Hematopoietic multipotent progenitor cell treated with erythropoietin and hydrocortisone succinate and interleukin-3 and kit ligand, for 4 days (in vitro differentiated cells): Measurements from ENCODE around the gene SPTB.
"Not testable (repeated sequence)": the region's sequence is repeated elsewhere in the genome, so short reads cannot be mapped to it uniquely, and the experiment has no call there.

Experiments
- DNase-seq: peaks from one replicate; pipeline ENCODE4 v3.0.0-alpha.2; 2015

The SPTB gene

GRCh38 chr14:64815257-64815656 is 64.5 kb downstream of the SPTB start:
- DNase-seq: no peak

DNA sequence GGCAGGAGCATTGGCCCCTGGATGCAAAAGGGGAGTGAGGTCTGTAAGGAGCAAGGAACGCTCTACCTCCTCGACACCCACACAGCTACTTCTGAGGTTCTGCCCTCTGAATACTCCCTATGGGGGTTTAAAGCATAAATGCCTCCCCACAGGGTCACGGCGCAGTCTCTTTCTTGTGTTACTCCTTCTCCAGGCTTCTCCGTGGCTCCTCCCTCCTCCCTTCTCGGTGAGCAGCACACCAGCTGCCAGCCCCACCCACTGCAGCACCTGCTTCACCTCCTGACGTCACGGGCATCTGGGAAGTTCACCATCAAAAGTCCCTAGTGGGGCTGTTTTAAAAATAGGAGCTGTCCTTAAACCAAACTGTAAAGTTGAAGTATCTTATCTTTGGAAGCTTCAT is 67.3 kb downstream of the SPTB start:
- no peak for DNase-seq

DNA sequence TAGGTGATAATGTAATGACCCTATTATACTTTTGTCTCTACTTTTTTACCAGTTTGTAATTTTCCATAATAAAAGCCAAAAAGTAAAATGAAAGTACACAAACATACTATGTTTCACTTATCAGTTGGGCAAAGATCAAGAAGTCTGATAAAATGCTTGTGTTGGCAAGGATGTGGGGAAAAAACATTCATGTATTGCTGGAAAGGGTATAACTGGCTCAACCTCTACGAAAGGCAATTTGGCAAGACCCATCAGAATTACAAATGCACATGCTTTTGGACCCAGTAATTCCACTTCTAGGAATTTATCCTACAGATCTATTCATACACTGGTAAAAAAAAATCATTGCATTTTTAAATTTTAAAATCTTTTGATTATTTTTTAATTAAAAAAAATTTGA is 68.0 kb downstream of the SPTB start:
- DNase-seq: no peak

DNA sequence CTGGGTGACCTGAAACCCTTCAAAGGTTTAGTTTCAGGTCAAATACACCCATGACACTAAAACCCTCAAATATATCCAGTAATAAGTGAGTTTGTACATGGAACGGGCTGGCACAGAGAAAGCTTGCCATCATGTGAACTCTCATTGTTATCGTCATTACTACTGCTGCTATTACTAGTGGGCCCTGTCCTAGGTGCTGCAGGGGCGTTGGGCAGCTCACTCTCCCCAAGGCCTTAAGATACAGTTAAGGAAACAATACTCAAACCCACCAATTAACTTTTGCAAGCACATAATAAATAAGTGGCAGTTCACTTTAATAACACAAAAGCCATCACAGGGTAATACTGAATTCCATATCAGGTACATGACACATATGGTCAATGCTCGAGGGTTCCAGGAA is 71.3 kb downstream of the SPTB start:
- no peak for DNase-seq

DNA sequence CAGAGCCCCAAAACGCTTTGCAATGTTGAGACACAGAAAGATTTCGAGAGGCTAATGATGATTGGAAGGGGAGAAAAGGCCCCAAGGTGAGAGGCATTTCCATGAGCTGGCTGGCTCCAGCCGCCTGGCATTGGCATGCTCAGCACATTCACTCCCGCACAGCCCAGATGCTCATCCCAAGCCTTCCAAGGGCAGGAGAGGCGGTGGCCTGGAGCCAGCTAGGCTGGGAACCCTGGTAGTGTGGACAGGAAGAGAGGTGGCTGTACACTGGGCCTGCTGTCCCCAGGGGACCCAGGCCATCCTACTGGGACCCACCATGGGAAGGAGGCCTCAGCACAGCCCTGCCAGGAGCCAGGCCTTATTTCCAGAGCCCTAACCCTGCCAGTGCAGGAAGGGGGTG is 72.2 kb downstream of the SPTB start:
- DNase-seq: no peak

GRCh38 chr14:64806862-64807495 is 72.7 kb downstream of the SPTB start:
- no peak for DNase-seq

DNA sequence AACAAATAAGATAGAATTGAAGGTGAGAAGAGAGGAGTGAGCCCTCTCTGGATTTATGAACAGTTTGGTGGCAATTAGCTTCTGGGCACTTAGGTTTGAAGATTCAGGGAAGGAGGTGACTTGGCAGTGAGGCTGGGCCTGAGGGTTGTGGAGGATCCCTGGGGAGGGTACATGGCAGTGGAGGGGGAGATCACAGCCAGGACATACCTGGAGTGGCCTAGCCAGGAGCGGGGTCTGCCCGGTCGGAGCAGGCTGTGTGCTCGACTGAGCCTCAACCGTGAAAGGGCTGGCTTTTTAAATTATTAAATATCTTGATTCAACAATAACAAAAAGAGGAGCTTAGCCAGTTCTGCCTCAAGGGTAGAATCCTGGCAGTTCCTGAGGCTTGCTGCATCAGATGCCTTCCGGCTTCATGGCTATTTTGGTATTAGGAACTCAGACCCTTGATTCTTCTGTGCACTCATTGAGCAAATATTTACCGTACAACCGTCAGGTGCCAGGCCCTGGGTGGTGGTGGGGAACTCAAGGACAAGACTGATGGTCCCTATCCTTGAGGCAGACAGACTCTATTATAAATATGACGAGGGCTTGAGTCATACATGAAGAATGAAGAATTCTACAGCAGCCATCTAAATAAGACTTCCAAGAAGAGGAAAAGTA is 73.4 kb downstream of the SPTB start:
- no peak for DNase-seq

GRCh38 chr14:64805646-64806045 is 74.1 kb downstream of the SPTB start:
- not testable (repeated sequence) for DNase-seq

- DNase-seq: no peak
These were observed 74.9 kb downstream of the SPTB start for GRCh38 chr14:64804754-64805260.

- peak; percentile 51 for DNase-seq
These were observed 77.9 kb downstream of the SPTB start for GRCh38 chr14:64801800-64802199.

DNA sequence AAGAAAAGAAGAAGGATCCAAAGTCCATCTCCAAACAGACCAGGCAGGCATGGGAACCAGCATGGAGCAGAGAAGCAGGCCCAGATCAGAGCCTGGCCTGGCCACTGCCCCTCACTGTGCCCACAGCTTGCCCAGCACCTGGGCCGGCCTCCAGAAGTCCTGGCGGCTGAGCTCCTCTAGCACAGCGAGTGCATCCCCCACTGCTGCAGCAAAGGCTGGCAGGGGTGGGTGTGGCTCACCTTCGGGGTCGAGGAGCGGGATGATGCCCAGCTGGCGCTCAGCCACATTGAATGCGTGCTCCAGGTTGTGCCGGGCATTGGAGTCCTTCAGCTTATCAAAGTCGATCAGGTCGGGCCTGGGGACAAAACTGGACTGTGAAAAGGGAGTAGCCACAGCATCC is 78.7 kb downstream of the SPTB start:
- no peak for DNase-seq

DNA sequence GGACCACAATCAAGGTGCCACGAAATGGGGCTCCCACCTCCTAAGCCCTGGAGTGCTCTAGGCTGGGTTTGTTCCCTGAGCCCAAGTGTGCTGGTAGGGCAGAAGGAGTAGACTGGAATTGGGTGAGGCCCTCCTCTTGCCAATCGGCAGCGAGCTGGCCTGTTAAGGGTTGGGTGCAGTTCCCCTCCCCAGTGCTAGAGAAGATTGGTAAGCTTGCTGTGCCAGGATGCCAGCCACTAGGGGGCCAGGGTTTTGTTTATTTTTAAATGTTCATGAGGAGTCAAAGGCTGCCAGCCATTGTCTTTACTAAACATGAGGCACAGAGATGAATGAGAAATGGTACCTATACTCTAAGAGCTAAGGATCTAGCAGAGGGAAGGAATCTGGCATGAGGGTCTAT is 79.7 kb downstream of the SPTB start:
- peak; percentile 69 for DNase-seq

- no peak for DNase-seq
These were observed 80.2 kb downstream of the SPTB start for GRCh38 chr14:64799555-64799954.

DNA sequence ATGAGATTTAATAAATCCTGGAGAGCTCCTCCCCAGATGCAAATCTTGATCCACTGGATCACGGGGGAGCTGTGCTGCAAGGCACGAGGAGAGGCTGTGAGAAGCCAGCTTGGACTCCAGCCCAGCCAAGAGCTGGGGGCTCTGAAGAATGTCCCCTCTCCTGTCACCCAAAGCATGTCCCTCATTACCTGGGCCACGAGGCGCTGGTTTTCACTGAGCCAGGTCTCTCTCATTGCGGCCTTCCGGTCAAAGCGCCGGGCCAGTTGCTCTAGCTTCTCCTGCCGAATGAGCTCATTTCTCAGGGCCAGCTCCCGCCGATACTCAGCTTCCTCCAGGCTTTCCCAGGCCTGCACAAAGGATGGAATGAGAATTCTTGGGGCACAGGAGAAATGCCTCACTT is 83.3 kb downstream of the SPTB start:
- no peak for DNase-seq

- no peak for DNase-seq
These were observed 83.8 kb downstream of the SPTB start for GRCh38 chr14:64795921-64796320.

DNA sequence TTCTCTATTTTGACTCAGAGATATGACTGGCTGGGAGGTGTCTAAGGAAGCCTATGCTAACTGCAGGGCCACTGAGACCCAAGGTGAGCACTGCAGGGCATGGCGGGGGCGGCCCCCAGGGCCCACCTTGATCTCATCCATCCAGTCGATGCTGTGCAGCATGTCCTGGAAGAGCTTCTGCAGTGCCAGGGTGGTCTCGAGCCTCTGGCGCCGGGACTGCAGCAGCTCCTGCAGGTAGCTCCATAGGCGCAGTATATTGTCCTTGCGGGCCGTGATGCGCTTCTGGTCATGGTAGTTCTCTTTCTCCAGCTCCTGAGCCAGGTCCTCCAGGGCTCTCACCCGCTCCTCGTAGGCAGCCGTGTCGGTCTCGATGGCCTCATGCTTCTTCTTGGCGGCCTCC is 84.5 kb downstream of the SPTB start:
- no peak for DNase-seq

DNA sequence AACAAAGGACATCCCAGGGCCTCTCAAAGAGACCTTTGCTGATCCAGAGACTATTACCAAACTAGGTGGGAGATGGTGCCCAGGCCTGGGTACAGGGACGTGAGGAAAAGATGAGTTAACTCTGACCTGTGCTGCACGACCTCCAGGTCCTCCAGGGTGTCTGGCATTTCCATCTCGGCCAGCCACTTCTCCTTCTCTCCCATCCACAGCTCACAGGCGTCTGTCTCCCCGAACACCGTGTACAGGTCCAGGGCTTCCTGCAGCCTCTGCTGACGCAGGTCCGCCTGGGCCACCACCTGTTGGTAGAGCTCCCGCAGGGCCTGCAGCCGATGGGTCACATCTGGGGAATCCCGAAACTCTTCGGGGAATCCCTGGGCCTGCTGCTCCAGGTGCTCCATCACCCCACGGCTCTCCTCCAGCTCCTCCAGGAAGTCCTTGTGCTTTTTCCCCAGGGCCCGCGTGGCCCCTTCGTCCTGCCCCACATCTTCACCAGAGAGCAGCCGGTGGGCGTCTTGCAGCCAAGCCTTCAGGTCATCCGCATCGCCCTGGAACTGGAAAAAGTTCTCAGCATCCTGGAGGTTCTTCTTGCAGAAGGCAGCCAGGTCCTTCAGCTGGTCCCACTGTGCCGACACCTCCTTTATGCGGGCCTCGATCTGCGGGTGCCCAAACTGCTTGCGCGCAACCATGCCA is 86.7 kb downstream of the SPTB start:
- no peak for DNase-seq

- DNase-seq: no peak
These were observed 87.5 kb downstream of the SPTB start for GRCh38 chr14:64792231-64792630.

DNA sequence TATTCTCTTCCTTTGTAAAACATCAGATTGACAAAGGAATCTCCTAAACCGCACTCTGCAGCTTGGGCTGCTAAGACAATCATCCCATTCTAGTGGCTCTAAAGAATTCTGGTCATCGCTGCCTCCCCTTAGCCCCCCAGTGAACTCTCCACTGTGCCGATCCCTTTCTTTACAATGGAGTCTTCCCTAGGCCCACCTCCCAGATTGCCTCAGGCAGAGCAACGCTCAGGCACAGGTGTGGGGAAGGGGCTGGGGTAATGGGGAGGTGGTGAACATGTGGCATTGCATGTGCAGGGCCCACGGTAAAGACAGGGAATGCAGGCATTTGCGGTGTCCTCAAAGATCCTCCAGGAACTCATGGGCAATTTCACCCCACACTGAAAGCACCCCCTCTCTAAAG is 89.2 kb downstream of the SPTB start:
- no peak for DNase-seq

DNA sequence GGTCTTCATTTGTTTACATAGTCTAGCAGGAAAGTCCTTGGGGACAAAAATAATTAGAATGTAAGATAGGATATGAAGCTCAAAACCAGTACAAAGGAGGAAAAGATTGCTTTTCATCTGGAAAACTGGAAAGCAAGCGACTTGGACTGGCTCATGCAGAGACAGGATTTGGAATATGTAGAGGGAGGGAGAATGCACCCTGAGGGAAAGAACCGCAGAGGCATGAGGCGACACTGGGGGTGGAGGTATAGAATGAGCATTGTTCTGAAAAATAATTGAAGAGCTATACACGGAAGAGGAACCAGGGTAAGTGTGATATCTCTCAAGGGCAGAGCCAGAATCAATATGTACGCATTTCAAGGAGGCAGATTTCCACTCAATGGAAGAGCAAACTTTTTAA is 90.0 kb downstream of the SPTB start:
- DNase-seq: no peak

- no peak for DNase-seq
These were observed 91.0 kb downstream of the SPTB start for GRCh38 chr14:64788706-64789105.

GRCh38 chr14:64787619-64788018 is 92.1 kb downstream of the SPTB start:
- DNase-seq: no peak

- DNase-seq: no peak
These were observed 93.2 kb downstream of the SPTB start for GRCh38 chr14:64786296-64787149.
